ENCODE measurements around the gene TMEM145. TPM values are rescaled to one million over a fixed set of nuclear protein-coding genes. Genes with fewer than 3 reads are reported as not detected.
"Not testable (repeated sequence)": the region's sequence is repeated elsewhere in the genome, so short reads cannot be mapped to it uniquely, and the experiment has no call there.

TMEM145 gene
- polyA plus RNA-seq, 3 donors, result not detected

DNA sequence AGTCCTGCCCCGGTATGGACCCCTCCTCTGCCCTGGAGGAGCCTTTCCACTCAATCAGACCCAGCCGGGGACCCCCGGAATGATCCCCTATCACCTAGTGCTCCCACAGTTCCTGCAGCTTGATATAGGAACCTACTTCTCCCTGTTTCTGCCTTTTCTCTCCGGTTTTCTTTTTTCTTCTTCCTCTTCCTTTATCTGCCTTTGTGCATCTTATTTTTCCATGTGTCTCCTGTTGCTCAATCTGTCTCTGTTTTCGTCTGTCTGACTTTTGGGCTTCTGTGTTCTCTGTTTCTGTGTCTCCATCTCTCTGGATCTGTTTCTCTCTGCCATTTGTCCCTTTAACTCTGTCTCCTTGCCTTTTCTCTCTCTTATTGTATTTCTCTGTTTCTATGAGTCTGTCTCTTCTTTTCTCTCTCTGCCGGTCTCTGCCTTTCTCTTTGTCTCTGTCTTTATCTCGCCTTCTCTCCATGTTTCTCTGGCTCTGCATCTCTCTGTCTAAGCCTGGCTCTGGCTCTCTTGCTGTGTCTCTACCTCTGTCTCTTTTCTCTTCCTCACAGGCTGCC, 22.3 kb downstream of the TMEM145 start:
- Histone ChIP-seq H3K36me3 (replicated peaks in 1 of 2; ENCODE audit: control insufficient read depth in 1 of 2, insufficient read depth in 2 of 2, low read length in 2 of 2) (peaks cover 5 to 9% of the 10 kb centered on the region in 2 donors), H3K9me3 (replicated peaks in 1 of 2; ENCODE audit: control insufficient read depth in 1 of 2, insufficient read depth in 1 of 2, low read length in 2 of 2) (no peaks in the 10 kb centered on the region), H4K20me1 (ENCODE audit: insufficient read depth, low read length) (no peaks in the 10 kb centered on the region), H3K9ac (ENCODE audit: insufficient read depth, low read length, poor library complexity, severe bottlenecking) (no peak overlapping the region), H3K79me2 (ENCODE audit: insufficient read depth, low read length) (no peaks in the 10 kb centered on the region), H3K4me2 (replicated peaks; ENCODE audit: extremely low read depth, low read length, poor library complexity, severe bottlenecking) (no peak overlapping the region), H3K27ac (ENCODE audit: low read depth in 1 of 2, low read length in 2 of 2) (no peak overlapping the region), H2AFZ (ENCODE audit: insufficient read depth, low read depth, low read length, poor library complexity, severe bottlenecking) (no peak overlapping the region), H3K4me1 (ENCODE audit: control insufficient read depth in 1 of 2, insufficient read depth in 2 of 2, low read length in 2 of 2) (peaks cover 0 to 5% of the 10 kb centered on the region in 2 donors), H3K27me3 (ENCODE audit: control insufficient read depth in 2 of 2, insufficient read depth in 2 of 2, low read length in 2 of 2) (no peaks in the 10 kb centered on the region), H3K4me3 (replicated peaks in 1 of 3; ENCODE audit: low read depth in 2 of 3, low read length in 3 of 3) (no peak overlapping the region)
- WGBS (ENCODE audit: insufficient coverage), result 55% methylated on average over 5 of the region's 7 CpGs
- DNase-seq, result no peak
- H3K4me3 Mint-ChIP-seq, result no peak overlapping the region
- H3K9me3 Mint-ChIP-seq, result no peaks in the 10 kb centered on the region
- H3K36me3 Mint-ChIP-seq, result peaks cover 0 to 2% of the 10 kb centered on the region in 2 donors
- peaks cover 0 to 4% (median 0%) of the 10 kb centered on the region in 3 donors for H3K27me3 Mint-ChIP-seq (ENCODE audit: low read depth in 3 of 3)
- intact Hi-C loops (cut with micrococcal nuclease), result no loop called here
- H3K27ac Mint-ChIP-seq, result no peak overlapping the region
- no peak for TF ChIP-seq CTCF (IDR thresholded peaks at IDR 0.05)
- peaks cover 2% of the 10 kb centered on the region for H3K4me1 Mint-ChIP-seq

GRCh38 chr19:42335971-42336370, 22.9 kb downstream of the TMEM145 start:
- no peaks in the 10 kb centered on the region for H3K27me3 ChIP-seq (ENCODE audit: control insufficient read depth in 2 of 2, insufficient read depth in 2 of 2, low read length in 2 of 2)
- peaks cover 0 to 5% of the 10 kb centered on the region in 2 donors for H3K4me1 ChIP-seq (ENCODE audit: control insufficient read depth in 1 of 2, insufficient read depth in 2 of 2, low read length in 2 of 2)
- H3K4me2 ChIP-seq (replicated peaks; ENCODE audit: extremely low read depth, low read length, poor library complexity, severe bottlenecking), result no peak overlapping the region
- TF ChIP-seq CTCF (IDR thresholded peaks at IDR 0.05), result no peak
- 97% methylated on average over 15 of the region's 19 CpGs for WGBS (ENCODE audit: insufficient coverage)
- no peak for DNase-seq
- no peak overlapping the region for H3K27ac Mint-ChIP-seq
- H2AFZ ChIP-seq (ENCODE audit: insufficient read depth, low read depth, low read length, poor library complexity, severe bottlenecking), result no peak overlapping the region
- H3K9me3 Mint-ChIP-seq, result no peaks in the 10 kb centered on the region
- H3K4me1 Mint-ChIP-seq, result no peaks in the 10 kb centered on the region
- H4K20me1 ChIP-seq (ENCODE audit: insufficient read depth, low read length), result no peaks in the 10 kb centered on the region
- no peaks in the 10 kb centered on the region for H3K79me2 ChIP-seq (ENCODE audit: insufficient read depth, low read length)
- no peak overlapping the region for H3K4me3 Mint-ChIP-seq
- H3K27ac ChIP-seq (ENCODE audit: low read depth in 1 of 2, low read length in 2 of 2), result no peak overlapping the region
- no peak overlapping the region for H3K9ac ChIP-seq (ENCODE audit: insufficient read depth, low read length, poor library complexity, severe bottlenecking)
- H3K27me3 Mint-ChIP-seq (ENCODE audit: low read depth in 3 of 3), result peaks cover 0 to 4% (median 0%) of the 10 kb centered on the region in 3 donors
- peaks cover 0 to 2% of the 10 kb centered on the region in 2 donors for H3K36me3 Mint-ChIP-seq
- peaks cover 5 to 9% of the 10 kb centered on the region in 2 donors for H3K36me3 ChIP-seq (replicated peaks in 1 of 2; ENCODE audit: control insufficient read depth in 1 of 2, insufficient read depth in 2 of 2, low read length in 2 of 2)
- intact Hi-C loops (cut with micrococcal nuclease), result no loop called here
- H3K9me3 ChIP-seq (replicated peaks in 1 of 2; ENCODE audit: control insufficient read depth in 1 of 2, insufficient read depth in 1 of 2, low read length in 2 of 2), result no peaks in the 10 kb centered on the region
- no peak overlapping the region for H3K4me3 ChIP-seq (replicated peaks in 1 of 3; ENCODE audit: low read depth in 2 of 3, low read length in 3 of 3)

- 100% methylated on average over 2 of the region's 7 CpGs for WGBS (ENCODE audit: insufficient coverage)
- H3K27me3 Mint-ChIP-seq (ENCODE audit: low read depth in 3 of 3); H3K9me3 Mint-ChIP-seq: not testable (repeated sequence)
Observed at GRCh38 chr19:42339126-42339860, 26.2 kb downstream of the TMEM145 start.

More at GRCh38 chr19:42339126-42339860, 26.2 kb downstream of the TMEM145 start:
- H3K79me2 ChIP-seq (ENCODE audit: insufficient read depth, low read length); H3K36me3 Mint-ChIP-seq; H3K27ac ChIP-seq (ENCODE audit: low read depth in 1 of 2, low read length in 2 of 2); H3K9ac ChIP-seq (ENCODE audit: insufficient read depth, low read length, poor library complexity, severe bottlenecking); H3K4me2 ChIP-seq (replicated peaks; ENCODE audit: extremely low read depth, low read length, poor library complexity, severe bottlenecking); H3K4me1 ChIP-seq (ENCODE audit: control insufficient read depth in 1 of 2, insufficient read depth in 2 of 2, low read length in 2 of 2); intact Hi-C loops (cut with micrococcal nuclease); H3K27ac Mint-ChIP-seq; H2AFZ ChIP-seq (ENCODE audit: insufficient read depth, low read depth, low read length, poor library complexity, severe bottlenecking); H3K4me3 ChIP-seq (replicated peaks in 1 of 3; ENCODE audit: low read depth in 2 of 3, low read length in 3 of 3); H3K27me3 ChIP-seq (ENCODE audit: control insufficient read depth in 2 of 2, insufficient read depth in 2 of 2, low read length in 2 of 2); H3K4me3 Mint-ChIP-seq; H3K9me3 ChIP-seq (replicated peaks in 1 of 2; ENCODE audit: control insufficient read depth in 1 of 2, insufficient read depth in 1 of 2, low read length in 2 of 2); DNase-seq; H4K20me1 ChIP-seq (ENCODE audit: insufficient read depth, low read length); H3K4me1 Mint-ChIP-seq: not testable (repeated sequence)
- peaks cover 5 to 13% of the 10 kb centered on the region in 2 donors for H3K36me3 ChIP-seq (replicated peaks in 1 of 2; ENCODE audit: control insufficient read depth in 1 of 2, insufficient read depth in 2 of 2, low read length in 2 of 2)
